IMR-90 (cell line): ENCODE data around the gene CSF1. TPM values are rescaled to one million over a fixed set of nuclear protein-coding genes. Genes with fewer than 3 reads are reported as not detected.

Experiments
- ATAC-seq: fragments of 200-7000 bp; cut with Tn5 transposase; 2 replicates; pipeline ENCODE4 v1.9.1; 2020; ENCODE audit warnings: low read depth, mild to moderate bottlenecking, moderate library complexity
- BruUV-seq: library from RNA; stranded (reverse); fragments of 400-500 nt; replicated peaks from 2 replicates; lab custom pipeline; 2021; lab: Mats Ljungman, UMichigan
- CTCF ChIA-PET: fragments of 300-600 bp; formaldehyde crosslinking; extraction: SDS; loops from one replicate; lab custom pipeline; 2021; ENCODE audit warnings: antibody characterized with exemption; lab: Yijun Ruan, JAX
- POLR2A ChIA-PET: fragments of 300-600 bp; sonication (Branson Sonifier 250); formaldehyde crosslinking; loops from one replicate; lab custom pipeline; 2022; ENCODE audit warnings: antibody characterized with exemption; ENCODE audit not compliant: unreplicated experiment; lab: Charles Lee
- DNase-seq: peaks from one replicate; pipeline ENCODE4 v3.0.0; 2013
- H2AFZ ChIP-seq: replicated peaks from 2 replicates; pipeline ENCODE3; 2013; ENCODE audit warnings: low read length, mild to moderate bottlenecking; ENCODE audit not compliant: poor library complexity
- H2AK5ac ChIP-seq: 2 replicates; pipeline ENCODE4 v1.6.1; 2013; ENCODE audit warnings: low read depth, low read length, inconsistent platforms
- H2AK9ac ChIP-seq: replicated peaks from 2 replicates; pipeline ENCODE3; 2013; ENCODE audit warnings: mild to moderate bottlenecking, low read depth, low read length, moderate library complexity; ENCODE audit not compliant: poor library complexity
- H2BK120ac ChIP-seq: 2 replicates; pipeline ENCODE4 v1.6.1; 2013; ENCODE audit warnings: low read depth, low read length, inconsistent platforms
- H2BK15ac ChIP-seq: 3 replicates; pipeline ENCODE4 v1.6.1; 2013; ENCODE audit warnings: low read depth, low read length, inconsistent platforms
- H2BK20ac ChIP-seq: 2 replicates; pipeline ENCODE4 v1.6.1; 2013; ENCODE audit warnings: low read depth, mild to moderate bottlenecking, inconsistent platforms, low read length, moderate library complexity
- H2BK5ac ChIP-seq: 2 replicates; pipeline ENCODE4 v1.6.1; 2013; ENCODE audit warnings: mild to moderate bottlenecking, low read depth, low read length, inconsistent platforms; ENCODE audit not compliant: poor library complexity, severe bottlenecking
- H3K14ac ChIP-seq: replicated peaks from 2 replicates; pipeline ENCODE4 v1.6.1; 2013; ENCODE audit warnings: low read depth, low read length, inconsistent platforms
- H3K18ac ChIP-seq: 2 replicates; pipeline ENCODE4 v1.6.1; 2013; ENCODE audit warnings: low read depth, low read length, control low read depth
- H3K23ac ChIP-seq: 2 replicates; pipeline ENCODE4 v1.6.1; 2013; ENCODE audit warnings: low read depth, low read length, inconsistent platforms
- H3K27ac ChIP-seq: 2 replicates; pipeline ENCODE4 v1.5.1; 2013; ENCODE audit warnings: mild to moderate bottlenecking, control low read depth, low read length; ENCODE audit not compliant: insufficient read depth
- H3K27me3 ChIP-seq: 2 replicates; pipeline ENCODE4 v1.6.1; 2013; ENCODE audit warnings: low read length; ENCODE audit not compliant: control insufficient read depth, insufficient read depth
- H3K36me3 ChIP-seq: 2 replicates; pipeline ENCODE4 v1.6.1; 2013; ENCODE audit warnings: low read length, mixed read lengths; ENCODE audit not compliant: control insufficient read depth, insufficient read depth
- H3K4ac ChIP-seq: 2 replicates; pipeline ENCODE4 v1.6.1; 2013; ENCODE audit warnings: low read depth, low read length, inconsistent platforms
- H3K4me1 ChIP-seq: 2 replicates; pipeline ENCODE4 v1.6.1; 2013; ENCODE audit warnings: low read length, mixed read lengths; ENCODE audit not compliant: control insufficient read depth, insufficient read depth
- H3K4me2 ChIP-seq: 2 replicates; pipeline ENCODE4 v1.6.1; 2013; ENCODE audit warnings: low read depth, mild to moderate bottlenecking, control low read depth, low read length, moderate library complexity
- H3K4me3 ChIP-seq: 2 replicates; pipeline ENCODE4 v1.5.1; 2013; ENCODE audit warnings: low read depth, mild to moderate bottlenecking, control low read depth, low read length, moderate library complexity; ENCODE audit not compliant: insufficient read depth
- H3K56ac ChIP-seq: 2 replicates; pipeline ENCODE4 v1.6.1; 2013; ENCODE audit warnings: low read length, inconsistent platforms; ENCODE audit not compliant: insufficient read depth; ENCODE audit errors: extremely low read depth
- H3K79me1 ChIP-seq, 2 experiments: 2 replicates each; pipeline ENCODE4 v1.6.1; 2013; ENCODE audit warnings: low read length in 2 of 2, inconsistent platforms in 1 of 2, low read depth in 1 of 2
- H3K9ac ChIP-seq: 2 replicates; pipeline ENCODE4 v1.6.1; 2013; ENCODE audit warnings: low read depth, low read length, control low read depth
- H3K9me1 ChIP-seq: 2 replicates; pipeline ENCODE4 v1.6.1; 2013; ENCODE audit warnings: low read length, inconsistent platforms; ENCODE audit not compliant: insufficient read depth
- H3K9me3 ChIP-seq: 2 replicates; pipeline ENCODE4 v1.6.1; 2013; ENCODE audit warnings: low read length; ENCODE audit not compliant: control insufficient read depth, insufficient read depth
- H4K20me1 ChIP-seq: 2 replicates; pipeline ENCODE4 v1.6.1; 2013; ENCODE audit warnings: low read length, inconsistent platforms; ENCODE audit not compliant: insufficient read depth
- H4K5ac ChIP-seq: 2 replicates; pipeline ENCODE4 v1.6.1; 2013; ENCODE audit warnings: mild to moderate bottlenecking, low read depth, low read length, control low read depth
- H4K8ac ChIP-seq, 2 experiments: 2 replicates each; pipeline ENCODE4 v1.6.1; 2013; ENCODE audit warnings: low read depth in 2 of 2, low read length in 2 of 2, control low read depth in 1 of 2, inconsistent platforms in 1 of 2
- H4K91ac ChIP-seq: 2 replicates; pipeline ENCODE4 v1.6.1; 2013; ENCODE audit warnings: low read depth, low read length, inconsistent platforms; ENCODE audit not compliant: insufficient read depth
- BHLHE40 ChIP-seq: fragments of 150-350 bp; IDR thresholded peaks from 2 replicates; pipeline ENCODE4 v1.6.1; 2016; ENCODE audit warnings: mild to moderate bottlenecking, low read depth, low read length
- CEBPB ChIP-seq: IDR thresholded peaks from 2 replicates; pipeline ENCODE4 v1.6.1; 2012; ENCODE audit warnings: low read depth, low read length, improper control_type of control experiment
- CHD1 ChIP-seq: IDR thresholded peaks from 2 replicates; pipeline ENCODE4 v1.6.1; 2012; ENCODE audit warnings: low read depth, low read length, improper control_type of control experiment
- CTCF ChIP-seq: conservative IDR thresholded peaks from 2 replicates; pipeline ENCODE4 v1.5.1; 2012; ENCODE audit warnings: mild to moderate bottlenecking, low read depth, low read length, improper control_type of control experiment
- ELK1 ChIP-seq: fragments of 150-350 bp; IDR thresholded peaks from 2 replicates; pipeline ENCODE4 v1.6.1; 2016; ENCODE audit warnings: low read depth, mild to moderate bottlenecking, low read length, moderate library complexity, borderline replicate concordance
- FOS ChIP-seq: fragments of 150-350 bp; IDR thresholded peaks from 2 replicates; pipeline ENCODE4 v1.6.1; 2016; ENCODE audit warnings: low read depth, low read length
- MAFK ChIP-seq: IDR thresholded peaks from 2 replicates; pipeline ENCODE4 v1.6.1; 2012; ENCODE audit warnings: low read depth, low read length, improper control_type of control experiment
- MAZ ChIP-seq: IDR thresholded peaks from 2 replicates; pipeline ENCODE4 v1.6.1; 2012; ENCODE audit warnings: low read depth, mild to moderate bottlenecking, low read length, improper control_type of control experiment, moderate library complexity, borderline replicate concordance
- MXI1 ChIP-seq: IDR thresholded peaks from 2 replicates; pipeline ENCODE4 v1.6.1; 2012; ENCODE audit warnings: low read depth, mild to moderate bottlenecking, low read length, moderate library complexity, borderline replicate concordance
- NFE2L2 ChIP-seq: fragments of 150-350 bp; IDR thresholded peaks from 2 replicates; pipeline ENCODE4 v1.6.1; 2016; ENCODE audit warnings: low read depth, mild to moderate bottlenecking, low read length
- POLR2A ChIP-seq: IDR thresholded peaks from 2 replicates; pipeline ENCODE4 v1.6.1; 2012; ENCODE audit warnings: mild to moderate bottlenecking, low read depth, low read length
- RAD21 ChIP-seq: IDR thresholded peaks from 2 replicates; pipeline ENCODE4 v1.6.1; 2012; ENCODE audit warnings: low read length, improper control_type of control experiment
- RCOR1 ChIP-seq: IDR thresholded peaks from 2 replicates; pipeline ENCODE4 v1.6.1; 2012; ENCODE audit warnings: mild to moderate bottlenecking, low read length, improper control_type of control experiment; ENCODE audit not compliant: insufficient replicate concordance
- RFX5 ChIP-seq: IDR thresholded peaks from 2 replicates; pipeline ENCODE4 v1.8.0; 2012; ENCODE audit warnings: low read depth, mild to moderate bottlenecking, low read length, moderate library complexity
- SMC3 ChIP-seq: fragments of 150-350 bp; IDR thresholded peaks from 2 replicates; pipeline ENCODE4 v1.6.1; 2016; ENCODE audit warnings: low read depth, mild to moderate bottlenecking, antibody characterized with exemption, low read length, moderate library complexity
- USF2 ChIP-seq: fragments of 150-350 bp; IDR thresholded peaks from 2 replicates; pipeline ENCODE4 v1.6.1; 2017; ENCODE audit warnings: mild to moderate bottlenecking, antibody characterized with exemption, low read length, low read depth
- dilution Hi-C: fragments of 300-500 bp; cut with HindIII; formaldehyde crosslinking; loops from one replicate; pipeline ENCODE4 v1.14.3; 2018; ENCODE audit warnings: low sequenced_read_pairs; ENCODE audit not compliant: unreplicated experiment
- in situ Hi-C: fragments of 300-500 bp; cut with MboI; formaldehyde crosslinking; loops from 3 replicates; pipeline ENCODE4 v1.14.3; 2019; ENCODE audit warnings: low sequenced_read_pairs, inconsistent platforms, mixed read lengths
- intact Hi-C: fragments of 100-400 bp; cut with micrococcal nuclease; formaldehyde crosslinking; loops from 2 replicates; pipeline ENCODE4 v1.10.0; 2022
- polyA plus RNA-seq, 3 experiments: library from polyadenylated mRNA; depleted of rRNA; stranded (reverse); fragments of >200 nt; gene quantifications; 2 replicates each; pipeline ENCODE4 v1.2.3, GENCODE V29; 2012; ENCODE audit warnings: low replicate concordance in 1 of 3
- total RNA-seq: library from RNA; depleted of rRNA; stranded (reverse); fragments of >200 nt; gene quantifications from 2 replicates; pipeline ENCODE4 v1.2.3, GENCODE V29; 2012

CSF1 gene
- total and polyA plus RNA-seq, 2 of the 4 experiments (the other 2 are of a cell fraction), result 14.3 to 22.0 TPM

- Histone ChIP-seq H4K5ac (no peak overlapping the region), H4K20me1 (no peaks in the 10 kb centered on the region), H3K56ac (no peak overlapping the region), H3K4me2 (no peak overlapping the region), H3K79me1 (no peaks in the 10 kb centered on the region), H2BK20ac (no peak overlapping the region), H2BK15ac (no peak overlapping the region), H3K9ac (no peak overlapping the region), H2BK5ac (no peak overlapping the region), H2AFZ (no peak overlapping the region), H2AK5ac (no peak overlapping the region), H3K14ac (no peak overlapping the region), H3K9me3 (no peaks in the 10 kb centered on the region), H3K4me1 (no peaks in the 10 kb centered on the region; the same call in 1 of the 2 replicates), H3K36me3 (no peaks in the 10 kb centered on the region), H4K91ac (no peak overlapping the region), H3K4me3 (no peak overlapping the region), H3K4ac (no peak overlapping the region), H2AK9ac (no peak overlapping the region), H3K23ac (no peak overlapping the region), H2BK120ac (no peak overlapping the region), H3K27me3 (no peaks in the 10 kb centered on the region), H3K9me1 (no peaks in the 10 kb centered on the region), H3K18ac (no peak overlapping the region), H4K8ac (no peak overlapping the region), H3K27ac (no peak overlapping the region)
- in situ Hi-C loops (no loop called here), dilution Hi-C loops (no loop called here), intact Hi-C loops (no loop called here)
- ChIA-PET POLR2A (no interaction called here), CTCF (interaction anchor here (0.5 kb wide), 1 partner anchor 826 kb away, joined by 3 read pairs; no protein-coding TSS in a partner anchor)
- no TSS peak for BruUV-seq
- TF ChIP-seq RAD21 (no peak), BHLHE40 (no peak), ELK1 (no peak), NFE2L2 (no peak), RCOR1 (no peak), SMC3 (no peak), MXI1 (no peak), CEBPB (no peak), CTCF (no peak), RFX5 (no peak), MAFK (no peak), CHD1 (no peak), MAZ (no peak), POLR2A (no peak), FOS (no peak), USF2 (no peak)
- ATAC-seq, result no peak
- DNase-seq, result no peak
Observed at GRCh38 chr1:109948285-109948630, 37.6 kb downstream of the CSF1 start.
